CD4-positive, CD25-positive, alpha-beta regulatory T cell (primary cell): Measurements from ENCODE around the gene EML1. TPM values are rescaled to one million over a fixed set of nuclear protein-coding genes. Genes with fewer than 3 reads are reported as not detected.

Experiments used
- ATAC-seq, 2 donors: fragments of 150-1000 bp; cut with Tn5 transposase; one replicate each; pipeline ENCODE4 v1.10.0; 2021; ENCODE audit warnings: low read depth in 2 of 2, moderate number of reproducible peaks in 2 of 2, moderate library complexity in 1 of 2
- DNase-seq, 3 donors: peaks; one replicate each; pipeline versions ENCODE4 v3.0.0 to v3.0.0-alpha.2; 2012 to 2022; ENCODE audit warnings: mixed read lengths in 1 of 3
- H3K27ac ChIP-seq: one replicate; pipeline ENCODE4 v1.7.0; 2013; ENCODE audit warnings: mild to moderate bottlenecking, low read length; ENCODE audit not compliant: insufficient read depth, poor library complexity, severe bottlenecking
- H3K27me3 ChIP-seq: one replicate; pipeline ENCODE4 v1.7.0; 2013; ENCODE audit warnings: low read length; ENCODE audit not compliant: control insufficient read depth, insufficient read depth
- H3K36me3 ChIP-seq: one replicate; pipeline ENCODE4 v1.7.0; 2013; ENCODE audit warnings: mild to moderate bottlenecking, low read length, moderate library complexity; ENCODE audit not compliant: control insufficient read depth, insufficient read depth
- H3K4me1 ChIP-seq: 2 replicates; pipeline ENCODE4 v1.7.0; 2013; ENCODE audit warnings: mild to moderate bottlenecking, low read length; ENCODE audit not compliant: insufficient read depth, control insufficient read depth, poor library complexity, severe bottlenecking
- H3K4me3 ChIP-seq: one replicate; pipeline ENCODE4 v1.7.0; 2013; ENCODE audit warnings: low read depth, mild to moderate bottlenecking, low read length, moderate library complexity
- H3K9me3 ChIP-seq, 2 experiments: 1 replicate in 1 of 2; 2 replicates in 1 of 2; pipeline ENCODE4 v1.7.0; 2013; ENCODE audit warnings: low read length in 2 of 2, mild to moderate bottlenecking in 1 of 2, moderate library complexity in 1 of 2; ENCODE audit not compliant: control insufficient read depth in 2 of 2
- H3K27ac Mint-ChIP-seq, 3 donors: one replicate each; pipeline ENCODE4 v1.8.0; 2020 to 2022; ENCODE audit warnings: mild to moderate bottlenecking in 3 of 3, mixed read lengths in 3 of 3, moderate library complexity in 2 of 3
- H3K27me3 Mint-ChIP-seq: one replicate; pipeline ENCODE4 v1.8.0; 2022; ENCODE audit warnings: mild to moderate bottlenecking, mixed read lengths
- H3K36me3 Mint-ChIP-seq: one replicate; pipeline ENCODE4 v1.8.0; 2020; ENCODE audit warnings: mixed read lengths
- H3K4me1 Mint-ChIP-seq, 4 donors: one replicate each; pipeline ENCODE4 v1.8.0; 2020 to 2022; ENCODE audit warnings: mixed read lengths in 4 of 4, mild to moderate bottlenecking in 1 of 4
- H3K4me3 Mint-ChIP-seq, 4 donors: one replicate each; pipeline ENCODE4 v1.8.0; 2020 to 2022; ENCODE audit warnings: mild to moderate bottlenecking in 4 of 4, mixed read lengths in 4 of 4, moderate library complexity in 3 of 4
- H3K9me3 Mint-ChIP-seq, 7 donors: one replicate each; pipeline ENCODE4 v1.8.0; 2020 to 2022; ENCODE audit warnings: mixed read lengths in 7 of 7, mild to moderate bottlenecking in 3 of 7, moderate library complexity in 2 of 7
- polyA plus RNA-seq, 4 donors: library from polyadenylated mRNA; unstranded; fragments of 300-500 nt; fragmentation: Illumina TruSeq; gene quantifications; one replicate each; pipeline ENCODE4 v1.2.3, GENCODE V29; 2021
- total RNA-seq: library from RNA; stranded (reverse); gene quantifications from one replicate; pipeline ENCODE4 v1.2.3, GENCODE V29; 2022

Gene EML1
- total and polyA plus RNA-seq, 5 donors from 2014 or later, result not detected

- no peak for ATAC-seq
- H3K27ac Mint-ChIP-seq, result no peak overlapping the region
- peaks cover 63% of the 10 kb centered on the region for H3K27me3 Mint-ChIP-seq
- Histone ChIP-seq H3K27ac (no peak overlapping the region), H3K4me3 (peak overlapping the region; percentile 41), H3K27me3 (peaks cover 60% of the 10 kb centered on the region), H3K36me3 (no peaks in the 10 kb centered on the region), H3K4me1 (peaks cover 5% of the 10 kb centered on the region), H3K9me3 (no peaks in the 10 kb centered on the region)
- no peaks in the 10 kb centered on the region for H3K36me3 Mint-ChIP-seq
- no peak for DNase-seq
- peak overlapping the region; percentile 39 to 61 (median 52) for H3K4me3 Mint-ChIP-seq
- H3K4me1 Mint-ChIP-seq, result peaks cover 0 to 20% (median 4%) of the 10 kb centered on the region in 4 donors
- H3K9me3 Mint-ChIP-seq, result no peaks in the 10 kb centered on the region
Observed at GRCh38 chr14:99794151-99794780, 1.1 kb downstream of the EML1 start.

- peaks cover 62% of the 10 kb centered on the region for H3K27me3 ChIP-seq
- peaks cover 68% of the 10 kb centered on the region for H3K27me3 Mint-ChIP-seq
- no peaks in the 10 kb centered on the region for H3K9me3 ChIP-seq
- H3K27ac ChIP-seq, result no peak overlapping the region
- H3K4me3 Mint-ChIP-seq, result peak overlapping the region in 1 of 4 donors; percentile 38
- DNase-seq (no peak), ATAC-seq (no peak)
- peaks cover 0 to 20% (median 3%) of the 10 kb centered on the region in 4 donors for H3K4me1 Mint-ChIP-seq
- no peaks in the 10 kb centered on the region for H3K36me3 ChIP-seq
- no peaks in the 10 kb centered on the region for H3K36me3 Mint-ChIP-seq
- H3K4me1 ChIP-seq, result peaks cover 5% of the 10 kb centered on the region
- H3K9me3 Mint-ChIP-seq, result no peaks in the 10 kb centered on the region
- no peak overlapping the region for H3K4me3 ChIP-seq
- no peak overlapping the region for H3K27ac Mint-ChIP-seq
Observed at GRCh38 chr14:99795046-99795445, 1.8 kb downstream of the EML1 start.

GRCh38 chr14:99797231-99797630, 4.0 kb downstream of the EML1 start:
- H3K36me3 ChIP-seq, result no peaks in the 10 kb centered on the region
- Mint-ChIP-seq H3K9me3 (peaks cover 0 to 2% (median 0%) of the 10 kb centered on the region in 7 donors), H3K27ac (no peak overlapping the region), H3K4me3 (no peak overlapping the region), H3K36me3 (no peaks in the 10 kb centered on the region), H3K27me3 (peaks cover 59% of the 10 kb centered on the region), H3K4me1 (peaks cover 0 to 10% (median 3%) of the 10 kb centered on the region in 4 donors)
- H3K27ac ChIP-seq, result no peak overlapping the region
- ATAC-seq, result no peak
- H3K27me3 ChIP-seq, result peaks cover 51% of the 10 kb centered on the region
- peaks cover 5% of the 10 kb centered on the region for H3K4me1 ChIP-seq
- H3K9me3 ChIP-seq, result no peaks in the 10 kb centered on the region
- H3K4me3 ChIP-seq, result no peak overlapping the region
- DNase-seq, result no peak

GRCh38 chr14:99800781-99801180, 7.6 kb downstream of the EML1 start:
- Histone ChIP-seq H3K36me3 (no peaks in the 10 kb centered on the region), H3K27ac (no peak overlapping the region), H3K9me3 (no peaks in the 10 kb centered on the region), H3K4me1 (no peaks in the 10 kb centered on the region), H3K27me3 (peaks cover 28% of the 10 kb centered on the region), H3K4me3 (no peak overlapping the region)
- Mint-ChIP-seq H3K27ac (no peak overlapping the region), H3K27me3 (peaks cover 42% of the 10 kb centered on the region), H3K9me3 (peaks cover 0 to 2% (median 0%) of the 10 kb centered on the region in 7 donors), H3K4me1 (no peaks in the 10 kb centered on the region), H3K36me3 (no peaks in the 10 kb centered on the region), H3K4me3 (no peak overlapping the region)
- DNase-seq (no peak), ATAC-seq (no peak)

GRCh38 chr14:99802301-99803105, 9.3 kb downstream of the EML1 start:
- Mint-ChIP-seq H3K4me1 (no peaks in the 10 kb centered on the region), H3K27ac (no peak overlapping the region), H3K9me3 (peaks cover 0 to 2% (median 0%) of the 10 kb centered on the region in 7 donors), H3K27me3 (peaks cover 42% of the 10 kb centered on the region), H3K36me3 (no peaks in the 10 kb centered on the region), H3K4me3 (no peak overlapping the region)
- DNase-seq, result no peak
- no peak for ATAC-seq
- Histone ChIP-seq H3K27ac (no peak overlapping the region), H3K4me3 (no peak overlapping the region), H3K9me3 (no peaks in the 10 kb centered on the region), H3K4me1 (no peaks in the 10 kb centered on the region), H3K36me3 (no peaks in the 10 kb centered on the region), H3K27me3 (peaks cover 15% of the 10 kb centered on the region)

- no peak overlapping the region for H3K27ac ChIP-seq
- H3K4me3 ChIP-seq, result no peak overlapping the region
- no peaks in the 10 kb centered on the region for H3K36me3 ChIP-seq
- Mint-ChIP-seq H3K36me3 (no peaks in the 10 kb centered on the region), H3K4me3 (no peak overlapping the region), H3K27me3 (peaks cover 40% of the 10 kb centered on the region), H3K4me1 (no peaks in the 10 kb centered on the region), H3K27ac (no peak overlapping the region), H3K9me3 (peaks cover 0 to 2% (median 0%) of the 10 kb centered on the region in 7 donors)
- no peak for ATAC-seq
- H3K27me3 ChIP-seq, result peaks cover 8% of the 10 kb centered on the region
- H3K4me1 ChIP-seq, result no peaks in the 10 kb centered on the region
- no peaks in the 10 kb centered on the region for H3K9me3 ChIP-seq
- no peak for DNase-seq
Observed at GRCh38 chr14:99803106-99803775, 10.0 kb downstream of the EML1 start.

GRCh38 chr14:99803803-99804202, 10.6 kb downstream of the EML1 start:
- DNase-seq, result no peak
- Mint-ChIP-seq H3K4me1 (no peaks in the 10 kb centered on the region), H3K27me3 (peaks cover 35% of the 10 kb centered on the region), H3K4me3 (no peak overlapping the region), H3K27ac (no peak overlapping the region), H3K9me3 (peaks cover 0 to 2% (median 0%) of the 10 kb centered on the region in 7 donors), H3K36me3 (no peaks in the 10 kb centered on the region)
- Histone ChIP-seq H3K9me3 (no peaks in the 10 kb centered on the region), H3K27me3 (peaks cover 4% of the 10 kb centered on the region), H3K27ac (no peak overlapping the region), H3K36me3 (no peaks in the 10 kb centered on the region), H3K4me1 (no peaks in the 10 kb centered on the region), H3K4me3 (no peak overlapping the region)
- no peak for ATAC-seq
